ENCODE results near the gene MYL6B.

- no peak for TF ChIP-seq POLR2AphosphoS5 (IDR thresholded peaks at IDR 0.05; ENCODE audit: borderline replicate concordance, low read depth, low read length)
- no peak for TF ChIP-seq EZH2 (IDR thresholded peaks at IDR 0.05)
Observed at GRCh38 chr12:56154818-56155217, 2.4 kb downstream of the MYL6B start.
